Endothelial cell of umbilical vein (primary cell): ENCODE measurements around the gene C12orf76. TPM values are rescaled to one million over a fixed set of nuclear protein-coding genes. Genes with fewer than 3 reads are reported as not detected.
"Not testable (repeated sequence)": the region's sequence is repeated elsewhere in the genome, so short reads cannot be mapped to it uniquely, and the experiment has no call there.

Experiments
- BruUV-seq: library from RNA; stranded (reverse); fragments of 400-500 nt; replicated peaks from 2 replicates; lab custom pipeline; 2021; lab: Mats Ljungman, UMichigan
- CTCF ChIA-PET: fragments of 300-600, 350-600 bp; sonication (Branson Sonifier 250); formaldehyde crosslinking; loops from one replicate; lab custom pipeline; 2021; ENCODE audit warnings: antibody characterized with exemption, inconsistent platforms; lab: Charles Lee
- POLR2A ChIA-PET: fragments of 300-600, 350-600 bp; sonication (Branson Sonifier 250); formaldehyde crosslinking; loops from one replicate; lab custom pipeline; 2021; ENCODE audit warnings: antibody characterized with exemption, inconsistent platforms; lab: Charles Lee
- DNase-seq: peaks from one replicate; pipeline ENCODE4 v3.0.0-alpha.2; 2011; ENCODE audit warnings: low read depth, low spot score
- FAIRE-seq: peaks from 2 replicates; lab custom pipeline; 2011; peaks lifted over from hg19 to GRCh38; lab: Jason Lieb, UNC
- H2AFZ ChIP-seq: 2 replicates; pipeline ENCODE4 v1.6.0; 2012; ENCODE audit warnings: low read depth, low read length, control low read depth, inconsistent platforms
- H3K27ac ChIP-seq: 2 replicates; pipeline ENCODE4 v1.5.1; 2011; ENCODE audit warnings: low read depth, mild to moderate bottlenecking, control low read depth, low read length, moderate library complexity; ENCODE audit not compliant: insufficient read depth
- H3K27me3 ChIP-seq, 2 experiments: 2 replicates each; pipeline versions ENCODE4 v1.6.0 to v1.6.1; 2011; ENCODE audit warnings: low read length in 2 of 2, mixed read lengths in 1 of 2; ENCODE audit not compliant: control insufficient read depth in 2 of 2, insufficient read depth in 2 of 2
- H3K36me3 ChIP-seq, 2 experiments: 2 replicates in 1 of 2; 3 replicates in 1 of 2; pipeline ENCODE4 v1.5.1; 2011; ENCODE audit warnings: low read length in 2 of 2, mild to moderate bottlenecking in 1 of 2, moderate library complexity in 1 of 2; ENCODE audit not compliant: control insufficient read depth in 2 of 2, insufficient read depth in 2 of 2; ENCODE audit errors: extremely low read depth in 1 of 2
- H3K4me1 ChIP-seq: 3 replicates; pipeline ENCODE4 v1.5.1; 2011; ENCODE audit warnings: mild to moderate bottlenecking, low read length; ENCODE audit not compliant: control insufficient read depth, insufficient read depth; ENCODE audit errors: extremely low read depth
- H3K4me2 ChIP-seq: 2 replicates; pipeline ENCODE4 v1.6.1; 2011; ENCODE audit warnings: low read length, control low read depth, mixed read lengths; ENCODE audit not compliant: insufficient read depth
- H3K4me3 ChIP-seq, 3 experiments: fragments of 200-600 bp in 1 of 3; sonication (generic), shearing (Covaris generic) in 1 of 3; replicated peaks in 1 of 3; 2 replicates each; pipeline ENCODE4 v1.5.1; 2011 to 2016; ENCODE audit warnings: control low read depth in 3 of 3, low read length in 3 of 3, mild to moderate bottlenecking in 2 of 3, inconsistent platforms in 1 of 3, low read depth in 1 of 3, moderate library complexity in 1 of 3; ENCODE audit not compliant: insufficient read depth in 1 of 3
- H3K79me2 ChIP-seq: 2 replicates; pipeline ENCODE4 v1.6.0; 2012; ENCODE audit warnings: low read length, inconsistent platforms; ENCODE audit not compliant: control insufficient read depth, insufficient read depth
- H3K9ac ChIP-seq: replicated peaks from 2 replicates; pipeline ENCODE3; 2011; ENCODE audit warnings: low read length, control low read depth; ENCODE audit not compliant: insufficient read depth; ENCODE audit errors: extremely low read depth
- H3K9me1 ChIP-seq: replicated peaks from 3 replicates; pipeline ENCODE4 v1.6.0; 2011; ENCODE audit warnings: mild to moderate bottlenecking, low read length; ENCODE audit not compliant: control insufficient read depth, insufficient read depth; ENCODE audit errors: extremely low read depth
- H3K9me3 ChIP-seq: replicated peaks from 2 replicates; pipeline ENCODE4 v1.5.1; 2012; ENCODE audit warnings: low read length, inconsistent platforms; ENCODE audit not compliant: control insufficient read depth, insufficient read depth
- H4K20me1 ChIP-seq: replicated peaks from 2 replicates; pipeline ENCODE3; 2011; ENCODE audit warnings: mild to moderate bottlenecking, low read length; ENCODE audit not compliant: control insufficient read depth, insufficient read depth; ENCODE audit errors: extremely low read depth
- EZH2 ChIP-seq: IDR thresholded peaks from 2 replicates; pipeline ENCODE4 v1.6.1; 2012; ENCODE audit warnings: borderline replicate concordance, low read depth, mild to moderate bottlenecking, moderate library complexity, low read length, inconsistent platforms; ENCODE audit not compliant: severe bottlenecking
- FOS ChIP-seq: IDR thresholded peaks from 2 replicates; pipeline ENCODE4 v1.6.1; 2011; ENCODE audit warnings: mild to moderate bottlenecking, low read length, moderate library complexity, borderline replicate concordance; ENCODE audit not compliant: insufficient read depth
- GATA2 ChIP-seq: IDR thresholded peaks from 2 replicates; pipeline ENCODE4 v1.7.0; 2011; ENCODE audit warnings: low read depth, mild to moderate bottlenecking, moderate library complexity, mixed read lengths, low read length; ENCODE audit not compliant: insufficient read length, insufficient read depth
- JUN ChIP-seq: IDR thresholded peaks from 2 replicates; pipeline ENCODE4 v1.6.1; 2011; ENCODE audit warnings: borderline replicate concordance, low read depth; ENCODE audit not compliant: insufficient read length, insufficient read depth
- MYC ChIP-seq: IDR thresholded peaks from one replicate; pipeline ENCODE4 v1.6.1; 2011; ENCODE audit warnings: mild to moderate bottlenecking, low read depth, low read length
- POLR2A ChIP-seq: IDR thresholded peaks from 2 replicates; pipeline ENCODE4 v1.6.1; 2012; ENCODE audit warnings: low read depth, mild to moderate bottlenecking, control low read depth, low read length
- POLR2AphosphoS5 ChIP-seq: IDR thresholded peaks from 2 replicates; pipeline ENCODE4 v1.6.1; 2012; ENCODE audit warnings: low read depth, mild to moderate bottlenecking, control low read depth, low read length, moderate library complexity; ENCODE audit not compliant: insufficient read depth
- dilution Hi-C: fragments of 300-500 bp; cut with MboI; formaldehyde crosslinking; loops from one replicate; pipeline ENCODE4 v1.15.0; 2019; ENCODE audit warnings: low sequenced_read_pairs; ENCODE audit not compliant: extremely low pct_ligation_motif_present
- intact Hi-C: fragments of 100-400 bp; cut with micrococcal nuclease; formaldehyde crosslinking; loops from one replicate; pipeline ENCODE4 v1.10.0; 2022
- polyA plus RNA-seq, 4 experiments: library from polyadenylated mRNA; depleted of rRNA in 3 of 4; stranded (reverse) in 3 of 4; unstranded in 1 of 4; fragments of >200 nt; gene quantifications; 2 replicates each; pipeline versions ENCODE4 v1.2.1 to v1.2.3, GENCODE V29; 2011 to 2012; ENCODE audit warnings: missing spikeins in 1 of 4
- total RNA-seq: library from RNA; stranded (reverse); gene quantifications from 2 replicates; pipeline ENCODE4 v1.2.3, GENCODE V29; 2021
- TF ChIP-seq, protein P1 (sequence below): IDR thresholded peaks from 2 replicates; pipeline ENCODE4 v1.6.1; 2011; ENCODE audit not compliant: insufficient read depth, insufficient read length
- TF ChIP-seq, protein P2 (sequence below), 2 donors: IDR thresholded peaks; 1 replicate in 1 of 2; 2 replicates in 1 of 2; pipeline ENCODE4 v1.5.1; 2011; ENCODE audit warnings: low read length in 2 of 2, mild to moderate bottlenecking in 2 of 2, moderate library complexity in 2 of 2, control low read depth in 1 of 2, inconsistent platforms in 1 of 2, low read depth in 1 of 2; ENCODE audit not compliant: insufficient read depth in 1 of 2; ENCODE audit errors: extremely low read depth in 1 of 2

The C12orf76 gene
- total and polyA plus RNA-seq, 2 donors (not counting 3 experiments of a cell fraction or from before 2014, with no cell fraction given): 13.4 to 17.1 TPM

DNA sequence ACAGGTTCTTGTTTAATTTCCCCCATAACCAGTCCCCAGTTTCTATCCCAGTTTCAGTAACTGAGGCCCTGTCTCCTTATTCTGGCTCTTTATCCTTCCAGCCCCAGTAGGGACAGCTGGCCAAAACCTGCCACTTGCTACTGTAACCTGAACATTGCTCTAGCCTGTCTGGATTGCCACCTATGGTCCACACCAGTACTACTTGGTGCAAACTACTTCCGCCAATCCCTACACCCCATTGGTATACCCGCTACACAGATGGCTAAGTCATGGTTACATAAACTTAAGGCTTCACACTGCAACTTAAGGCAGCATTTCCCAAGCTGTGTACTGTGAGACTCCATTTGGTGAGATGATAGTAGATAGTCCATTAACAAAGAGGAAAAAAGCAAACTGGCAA, 20.3 kb upstream of the C12orf76 start:
- Histone ChIP-seq H4K20me1 (no peaks in the 10 kb centered on the region), H3K27ac (no peak overlapping the region), H2AFZ (no peak overlapping the region), H3K36me3 (no peaks in the 10 kb centered on the region), H3K4me3 (no peak overlapping the region), H3K79me2 (no peaks in the 10 kb centered on the region), H3K4me1 (peaks cover 4% of the 10 kb centered on the region), H3K9me3 (no peaks in the 10 kb centered on the region), H3K9ac (no peak overlapping the region), H3K27me3 (no peaks in the 10 kb centered on the region), H3K4me2 (no peak overlapping the region), H3K9me1 (no peaks in the 10 kb centered on the region)
- CTCF ChIA-PET: interaction anchor here (0.6 kb wide), 1 partner anchor 587 kb away, joined by 3 read pairs; no protein-coding TSS in a partner anchor
- TF ChIP-seq, protein P1, sequence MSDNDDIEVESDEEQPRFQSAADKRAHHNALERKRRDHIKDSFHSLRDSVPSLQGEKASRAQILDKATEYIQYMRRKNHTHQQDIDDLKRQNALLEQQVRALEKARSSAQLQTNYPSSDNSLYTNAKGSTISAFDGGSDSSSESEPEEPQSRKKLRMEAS: no peak
- TF ChIP-seq, protein P2, sequence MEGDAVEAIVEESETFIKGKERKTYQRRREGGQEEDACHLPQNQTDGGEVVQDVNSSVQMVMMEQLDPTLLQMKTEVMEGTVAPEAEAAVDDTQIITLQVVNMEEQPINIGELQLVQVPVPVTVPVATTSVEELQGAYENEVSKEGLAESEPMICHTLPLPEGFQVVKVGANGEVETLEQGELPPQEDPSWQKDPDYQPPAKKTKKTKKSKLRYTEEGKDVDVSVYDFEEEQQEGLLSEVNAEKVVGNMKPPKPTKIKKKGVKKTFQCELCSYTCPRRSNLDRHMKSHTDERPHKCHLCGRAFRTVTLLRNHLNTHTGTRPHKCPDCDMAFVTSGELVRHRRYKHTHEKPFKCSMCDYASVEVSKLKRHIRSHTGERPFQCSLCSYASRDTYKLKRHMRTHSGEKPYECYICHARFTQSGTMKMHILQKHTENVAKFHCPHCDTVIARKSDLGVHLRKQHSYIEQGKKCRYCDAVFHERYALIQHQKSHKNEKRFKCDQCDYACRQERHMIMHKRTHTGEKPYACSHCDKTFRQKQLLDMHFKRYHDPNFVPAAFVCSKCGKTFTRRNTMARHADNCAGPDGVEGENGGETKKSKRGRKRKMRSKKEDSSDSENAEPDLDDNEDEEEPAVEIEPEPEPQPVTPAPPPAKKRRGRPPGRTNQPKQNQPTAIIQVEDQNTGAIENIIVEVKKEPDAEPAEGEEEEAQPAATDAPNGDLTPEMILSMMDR (IDR thresholded peaks at IDR 0.05; ENCODE audit: extremely low read depth in 1 of 2, insufficient read depth in 1 of 2, low read depth in 1 of 2, low read length in 2 of 2): no peak
- TF ChIP-seq GATA2: no peak
- no peak for TF ChIP-seq POLR2A
- TF ChIP-seq JUN: no peak
- no peak for TF ChIP-seq MYC
- TF ChIP-seq POLR2AphosphoS5: no peak
- TF ChIP-seq FOS: no peak
- no peak for TF ChIP-seq EZH2
- FAIRE-seq (no peak), DNase-seq (no peak)
- no TSS peak for BruUV-seq
- dilution Hi-C loops: no loop called here
- POLR2A ChIA-PET: no interaction called here
- intact Hi-C loops: no loop called here

DNA sequence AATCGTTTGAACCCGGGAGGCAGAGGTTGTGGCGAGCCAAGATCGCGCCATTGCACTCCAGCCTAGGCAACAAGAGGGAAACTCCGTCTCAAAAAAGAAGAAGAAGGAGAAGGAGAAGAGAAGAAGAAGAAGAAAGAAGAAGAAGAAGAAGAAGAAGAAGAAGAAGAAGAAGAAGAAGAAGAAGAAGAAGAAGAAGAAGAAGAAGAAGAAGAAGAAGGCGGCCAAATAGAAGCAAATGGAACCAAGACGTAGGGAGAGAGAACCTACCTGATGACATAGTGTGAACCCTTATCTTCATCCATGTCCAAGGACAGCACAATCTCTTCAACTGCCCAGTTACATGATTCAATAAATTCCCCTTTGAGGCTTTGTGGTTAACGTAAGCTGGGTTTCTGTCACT, 19.8 kb upstream of the C12orf76 start:
- H3K27me3 ChIP-seq, dilution Hi-C loops, H3K9me1 ChIP-seq, H3K4me1 ChIP-seq, H2AFZ ChIP-seq, H3K27ac ChIP-seq, H3K9me3 ChIP-seq, POLR2A ChIA-PET, H3K79me2 ChIP-seq, intact Hi-C loops, H3K4me3 ChIP-seq, FAIRE-seq, CTCF ChIA-PET, DNase-seq, H3K9ac ChIP-seq, BruUV-seq, H3K36me3 ChIP-seq, H4K20me1 ChIP-seq, H3K4me2 ChIP-seq: not testable (repeated sequence)
